NCI-H82 treated with DMSO at 0.1 percent for 48 hours (cell line): Measurements from ENCODE around the gene ALOX5AP.

Experiments
- DNase-seq: peaks from one replicate; lab custom pipeline; 2025; ENCODE audit not compliant: unreplicated experiment; lab: John Stamatoyannopoulos, UW

The ALOX5AP gene

DNA sequence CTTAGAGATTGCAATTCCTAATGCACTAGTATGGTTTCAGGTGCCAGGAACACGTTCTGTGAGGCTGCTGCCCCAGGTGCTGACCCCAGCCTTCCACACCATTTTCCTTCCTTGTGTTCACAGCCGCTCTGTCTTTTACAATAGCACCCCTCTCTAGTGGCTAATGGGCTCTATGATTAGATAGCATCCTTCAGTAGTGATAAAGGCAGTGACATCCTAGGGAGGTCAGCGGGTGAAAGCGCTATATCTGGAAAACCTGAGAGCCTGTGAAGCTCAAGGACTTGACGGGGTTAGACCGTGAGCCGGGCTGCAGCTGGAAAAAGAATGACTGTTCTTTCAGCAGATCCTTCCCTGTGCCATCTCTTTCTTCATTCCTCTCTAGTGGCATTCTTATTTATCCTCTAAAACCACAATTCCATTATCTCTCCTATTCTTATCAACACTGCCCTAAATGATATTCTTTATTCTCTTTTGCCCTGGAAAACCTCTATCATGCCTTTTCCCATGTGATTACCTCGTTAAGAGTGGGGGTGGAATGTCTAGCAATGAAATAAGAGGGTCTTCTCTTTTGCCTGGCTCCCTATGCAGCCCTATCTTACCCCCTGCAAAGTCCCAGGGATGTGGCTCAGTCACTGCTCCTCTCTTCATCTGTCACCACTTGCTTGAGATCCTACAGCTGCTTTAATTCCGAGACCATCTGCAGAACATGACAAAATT, 21.8 kb downstream of the ALOX5AP start:
- DNase-seq, result no peak

DNA sequence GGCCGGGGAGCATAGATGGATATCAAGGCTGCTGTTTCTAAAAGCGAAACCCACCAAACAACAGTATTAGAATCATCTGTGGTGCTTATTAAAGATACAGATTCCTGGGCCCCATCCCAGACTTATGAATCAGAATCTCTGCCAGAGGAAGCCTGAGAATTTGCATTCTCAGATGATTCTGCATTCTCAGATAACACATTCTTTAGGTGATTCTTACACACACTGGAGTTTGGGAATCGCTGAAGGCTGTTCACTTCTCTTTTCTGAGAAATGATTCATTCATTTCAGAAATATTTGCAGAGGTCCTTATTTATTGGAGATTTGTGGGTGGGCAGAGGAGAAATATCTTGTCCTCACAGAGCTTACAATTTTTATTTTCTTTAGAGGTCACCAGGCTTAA, 24.4 kb downstream of the ALOX5AP start:
- no peak for DNase-seq

DNA sequence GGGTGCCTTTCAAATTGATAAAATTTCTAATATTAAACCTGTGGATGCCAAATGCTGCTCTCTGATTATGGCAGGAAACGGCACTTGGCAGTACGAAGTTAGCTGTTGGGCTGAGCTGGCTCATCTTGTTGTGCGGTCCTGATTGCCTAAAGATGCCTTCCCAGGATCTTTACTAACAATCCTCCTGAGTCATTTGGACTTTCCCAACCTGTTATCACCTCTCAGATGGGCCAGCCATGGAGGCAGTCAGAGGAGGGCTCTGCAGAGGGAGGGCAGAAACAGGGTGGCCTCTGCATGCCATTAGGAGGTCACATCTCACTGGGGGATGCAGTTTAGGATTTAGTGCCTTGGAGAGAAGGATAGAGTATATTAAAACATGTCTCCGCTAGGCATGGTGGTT, 27.3 kb downstream of the ALOX5AP start:
- no peak for DNase-seq

DNA sequence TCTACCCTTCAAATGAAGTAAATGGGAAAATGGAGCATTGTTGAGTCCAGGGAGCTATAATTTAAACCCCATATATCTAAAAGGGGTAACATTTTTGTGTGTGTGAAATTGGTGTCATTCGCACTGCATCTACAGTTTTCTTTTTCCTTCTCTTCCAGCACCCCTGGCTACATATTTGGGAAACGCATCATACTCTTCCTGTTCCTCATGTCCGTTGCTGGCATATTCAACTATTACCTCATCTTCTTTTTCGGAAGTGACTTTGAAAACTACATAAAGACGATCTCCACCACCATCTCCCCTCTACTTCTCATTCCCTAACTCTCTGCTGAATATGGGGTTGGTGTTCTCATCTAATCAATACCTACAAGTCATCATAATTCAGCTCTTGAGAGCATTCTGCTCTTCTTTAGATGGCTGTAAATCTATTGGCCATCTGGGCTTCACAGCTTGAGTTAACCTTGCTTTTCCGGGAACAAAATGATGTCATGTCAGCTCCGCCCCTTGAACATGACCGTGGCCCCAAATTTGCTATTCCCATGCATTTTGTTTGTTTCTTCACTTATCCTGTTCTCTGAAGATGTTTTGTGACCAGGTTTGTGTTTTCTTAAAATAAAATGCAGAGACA, 28.6 kb downstream of the ALOX5AP start:
- no peak for DNase-seq

DNA sequence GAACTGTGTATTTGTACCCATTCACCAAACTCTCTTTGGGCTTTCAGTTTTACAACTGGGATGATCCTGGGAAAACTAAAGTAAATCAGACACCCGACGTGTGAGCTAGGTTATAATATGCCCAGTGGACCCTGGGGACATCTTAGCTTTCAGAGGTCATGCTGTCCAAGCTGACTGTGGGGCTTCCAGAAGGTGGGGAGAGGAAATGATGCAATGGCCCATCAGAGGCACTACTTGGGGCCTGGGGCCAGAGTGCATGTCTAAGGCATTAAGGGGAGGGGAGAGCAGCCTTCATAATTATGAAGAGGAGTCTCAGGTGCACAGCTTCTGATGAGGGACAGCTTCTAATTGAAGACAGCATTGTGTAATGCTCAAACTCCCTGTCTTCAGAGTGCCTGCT, 30.9 kb downstream of the ALOX5AP start:
- DNase-seq, result no peak

DNA sequence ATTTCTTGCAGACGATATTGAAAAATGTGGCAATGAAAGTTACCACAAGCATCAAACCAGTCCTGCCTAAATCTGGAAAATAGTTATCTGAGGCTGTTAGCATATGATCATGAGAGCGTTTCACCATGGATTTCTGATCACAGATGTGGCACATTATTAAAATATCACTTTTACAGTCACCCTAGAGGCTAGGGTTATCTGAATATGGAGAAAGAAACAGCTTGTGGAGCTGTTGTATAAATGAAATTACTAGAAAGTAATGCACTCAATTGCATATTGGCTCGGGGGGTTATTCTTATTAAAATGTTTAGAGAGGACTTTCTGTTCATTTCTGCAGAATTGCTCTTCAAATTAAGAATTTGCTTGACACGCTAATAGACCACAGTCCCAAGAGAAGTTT, 35.6 kb downstream of the ALOX5AP start:
- DNase-seq, result no peak

DNA sequence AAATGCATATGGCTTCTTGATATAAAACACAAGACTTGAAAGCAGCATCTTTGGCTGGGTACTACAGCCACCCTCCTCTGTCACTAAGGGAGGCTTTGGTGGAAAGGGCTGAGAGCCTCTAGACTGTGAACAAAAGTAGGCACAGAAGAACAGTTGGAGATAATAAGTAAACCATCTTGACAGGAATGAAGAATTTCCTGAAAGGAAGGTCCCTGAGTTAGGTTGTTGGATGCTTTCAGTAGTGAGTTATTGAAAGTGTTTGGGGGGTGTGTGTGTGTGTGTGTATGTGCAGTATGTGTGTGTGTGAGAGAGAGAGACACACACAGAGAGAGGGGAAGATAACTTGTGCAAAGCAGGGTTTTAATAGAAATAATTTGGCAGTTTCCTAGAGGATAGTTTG, 38.2 kb downstream of the ALOX5AP start:
- DNase-seq, result no peak

DNA sequence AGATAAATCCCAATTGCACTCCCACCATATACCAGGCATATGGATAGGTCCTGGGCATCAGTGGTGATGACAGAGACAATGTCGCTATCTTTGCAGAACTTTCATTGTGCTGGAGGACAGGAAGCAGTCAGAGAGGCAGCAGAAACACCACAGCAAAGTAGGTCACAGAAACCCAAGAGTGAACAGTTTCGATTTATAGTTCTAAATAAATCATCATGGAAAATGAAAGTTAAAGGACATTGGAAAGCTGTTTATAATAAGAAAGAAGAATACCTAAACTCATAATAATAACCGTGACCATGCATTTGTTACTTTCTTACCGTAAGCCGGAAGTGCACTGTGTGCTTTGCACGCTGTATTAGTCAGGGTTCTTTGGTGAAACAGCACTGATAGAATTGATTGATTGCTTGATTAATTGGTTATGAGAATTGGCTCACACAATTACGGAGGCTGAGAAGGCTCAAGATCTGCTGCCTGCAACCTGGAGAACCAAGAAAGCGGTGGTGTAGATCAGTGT, 38.9 kb downstream of the ALOX5AP start:
- no peak for DNase-seq

DNA sequence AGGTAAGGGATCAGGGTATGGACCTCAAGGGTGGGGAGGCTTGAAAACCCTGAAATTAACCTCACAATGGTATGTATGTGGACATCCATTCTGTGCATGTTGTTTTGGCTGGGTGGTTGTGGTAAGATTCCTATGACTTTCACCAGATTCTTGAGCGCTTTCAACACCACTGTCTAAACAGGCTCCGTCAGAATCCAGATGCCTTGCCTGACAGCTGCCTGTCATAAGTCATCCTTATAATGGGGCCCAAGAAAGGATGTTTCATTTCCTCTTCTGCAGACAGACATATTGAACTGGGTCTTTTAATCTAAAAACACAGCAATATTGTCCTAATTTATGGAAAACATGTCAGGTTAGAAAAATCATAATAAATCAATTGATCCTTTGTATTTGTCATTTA, 41.3 kb downstream of the ALOX5AP start:
- DNase-seq, result no peak

DNA sequence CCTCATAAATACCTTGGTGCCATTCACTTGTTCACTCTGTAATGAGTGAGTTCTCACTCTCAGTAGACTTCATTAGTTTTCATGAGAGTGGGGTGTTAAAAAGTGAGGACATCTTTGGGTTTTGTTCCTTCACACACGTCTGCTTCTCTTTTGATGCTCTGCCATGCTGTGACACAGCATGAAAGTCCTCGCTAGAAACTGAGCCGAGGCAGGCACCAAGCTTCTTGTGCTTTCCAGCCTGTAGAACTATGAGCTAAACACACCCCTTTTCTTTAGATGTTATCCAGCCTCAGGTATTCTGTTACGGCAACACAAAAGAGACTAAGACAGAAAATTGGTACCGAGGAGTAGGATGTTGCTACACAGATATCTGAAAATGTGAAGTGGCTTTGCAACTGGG, 43.7 kb downstream of the ALOX5AP start:
- no peak for DNase-seq

DNA sequence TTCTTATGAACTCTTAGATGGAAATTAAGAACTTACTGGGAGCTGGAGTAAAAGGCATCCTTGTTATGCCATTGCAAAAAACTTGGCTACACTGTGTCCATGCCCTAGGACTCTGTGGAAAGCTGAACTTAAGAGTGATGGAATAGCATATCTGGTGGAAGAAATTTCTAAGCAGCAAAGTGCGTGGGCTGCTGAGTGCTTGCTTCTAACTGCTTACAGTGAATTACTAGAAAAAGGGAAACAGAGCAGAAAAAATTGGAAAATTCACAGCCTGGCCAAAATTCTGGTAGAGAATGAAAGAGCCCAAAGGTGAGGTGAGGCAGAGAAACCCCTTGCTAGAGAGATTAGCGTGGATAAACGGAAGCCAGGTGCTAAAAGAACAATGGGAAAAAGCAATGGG, 44.3 kb downstream of the ALOX5AP start:
- DNase-seq, result no peak

DNA sequence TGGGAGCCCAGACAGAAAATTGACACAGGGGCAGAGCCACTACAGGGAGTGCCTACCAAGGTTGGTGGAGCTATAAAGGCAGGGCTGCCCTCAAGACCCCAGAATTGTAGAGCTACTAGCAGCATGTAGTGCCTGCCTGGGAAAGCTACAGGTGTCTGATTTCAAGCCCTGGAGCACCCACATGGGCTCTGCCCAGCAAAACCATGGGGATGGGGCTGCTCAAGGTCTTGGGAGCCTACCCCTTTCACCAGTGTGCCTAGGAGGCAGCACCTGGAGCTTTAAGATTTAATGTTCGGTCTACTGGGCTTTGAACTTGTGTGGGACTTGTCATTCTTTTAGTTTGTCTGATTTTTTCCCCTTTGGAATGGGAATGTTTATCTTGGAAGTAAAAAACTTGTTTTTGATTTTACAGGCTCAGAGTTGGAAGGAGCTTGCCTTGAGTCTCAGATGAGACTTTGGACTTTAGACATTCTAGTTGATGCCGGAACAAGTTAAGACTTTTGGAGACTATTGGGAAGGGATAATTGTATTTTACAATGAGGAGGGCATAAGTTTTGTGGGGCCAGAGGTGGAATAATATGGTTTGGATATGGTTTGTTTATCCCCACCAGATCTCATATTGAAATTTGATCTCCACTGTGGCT, 45.1 kb downstream of the ALOX5AP start:
- no peak for DNase-seq

DNA sequence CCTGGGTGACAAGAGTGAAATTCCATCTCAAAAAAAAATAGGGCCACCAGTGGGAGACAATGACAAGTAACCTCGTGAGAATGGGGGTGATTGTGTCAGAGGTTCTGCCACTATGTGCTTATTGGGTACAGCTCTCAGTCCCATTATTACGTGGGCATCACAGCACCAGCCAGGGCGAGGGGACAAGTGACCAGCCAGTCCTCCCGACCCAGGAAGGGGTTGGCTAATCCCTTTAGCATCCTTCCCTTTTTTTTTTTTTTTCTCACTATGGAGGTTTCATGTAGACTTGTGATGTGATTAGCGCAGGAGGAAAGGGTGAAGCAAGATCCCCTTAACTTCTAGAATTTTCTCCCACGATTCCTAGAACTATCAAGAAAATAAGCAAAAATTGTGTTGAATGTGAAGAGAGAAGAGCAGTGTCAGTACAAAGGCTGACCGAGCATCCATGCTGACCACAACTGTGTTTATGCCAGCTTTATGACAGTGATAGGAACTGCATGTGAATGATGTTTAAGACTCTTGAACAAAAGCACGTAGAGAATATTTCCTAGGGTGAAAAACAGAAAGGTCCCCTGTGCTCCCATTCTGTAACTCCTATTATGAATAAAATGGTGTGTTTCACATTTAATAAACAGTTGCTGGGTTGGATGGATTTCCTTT, 50.0 kb downstream of the ALOX5AP start:
- DNase-seq, result no peak

DNA sequence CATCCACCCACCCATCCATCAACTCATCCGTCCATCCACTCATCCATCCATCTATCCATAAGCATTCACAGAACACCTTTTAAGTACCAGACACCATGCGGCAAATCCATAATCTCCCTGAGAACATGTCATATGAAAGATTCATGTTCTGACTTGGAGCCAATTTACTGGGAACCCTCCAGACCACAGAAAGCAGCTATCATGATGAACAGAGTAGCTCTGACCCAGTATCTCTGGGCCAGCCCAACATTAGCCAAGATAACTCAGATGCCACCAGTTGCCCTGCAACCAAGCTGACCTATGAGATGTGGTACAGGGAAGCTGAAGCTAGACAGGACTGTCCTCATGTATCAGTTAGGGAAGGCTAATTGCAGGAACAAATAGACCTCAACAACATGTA, 51.3 kb downstream of the ALOX5AP start:
- no peak for DNase-seq

DNA sequence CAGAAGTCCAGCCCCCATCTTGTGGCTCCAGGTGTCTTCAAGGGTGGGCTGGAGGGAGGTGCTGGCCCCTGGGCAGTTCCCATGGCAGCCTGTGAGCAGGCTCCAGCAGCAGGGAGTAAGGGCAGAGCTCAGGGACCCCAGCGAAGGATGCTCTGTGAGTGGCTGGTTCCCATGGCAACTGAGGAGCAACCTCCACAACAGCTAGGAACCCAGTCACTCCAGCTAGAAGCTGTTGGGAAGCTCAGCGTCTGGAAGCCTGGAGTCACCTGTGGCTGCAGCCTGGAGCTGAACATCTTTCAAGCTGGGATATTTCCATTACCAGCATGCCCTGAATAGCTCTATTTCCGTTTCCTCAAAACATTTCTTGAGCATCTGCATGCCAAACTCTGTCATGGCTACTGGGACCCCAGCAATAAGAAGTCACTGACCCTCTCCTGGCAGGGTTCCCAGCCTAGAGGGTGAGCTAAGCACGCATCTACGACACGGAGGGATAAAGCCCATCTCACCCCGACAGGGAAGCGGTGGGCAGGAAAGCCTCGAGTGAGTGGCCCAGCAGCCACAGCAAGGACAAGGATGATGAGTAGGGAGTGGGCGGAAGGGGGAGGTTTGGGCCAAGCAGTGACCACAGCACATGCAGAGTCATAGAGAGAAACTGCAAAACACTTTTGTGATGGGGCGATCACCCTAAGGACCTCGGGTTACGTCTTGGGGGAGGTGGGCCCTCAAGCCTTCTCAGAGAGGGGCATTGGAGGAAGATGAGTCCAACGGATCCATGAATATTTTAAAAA, 52.6 kb downstream of the ALOX5AP start:
- no peak for DNase-seq

DNA sequence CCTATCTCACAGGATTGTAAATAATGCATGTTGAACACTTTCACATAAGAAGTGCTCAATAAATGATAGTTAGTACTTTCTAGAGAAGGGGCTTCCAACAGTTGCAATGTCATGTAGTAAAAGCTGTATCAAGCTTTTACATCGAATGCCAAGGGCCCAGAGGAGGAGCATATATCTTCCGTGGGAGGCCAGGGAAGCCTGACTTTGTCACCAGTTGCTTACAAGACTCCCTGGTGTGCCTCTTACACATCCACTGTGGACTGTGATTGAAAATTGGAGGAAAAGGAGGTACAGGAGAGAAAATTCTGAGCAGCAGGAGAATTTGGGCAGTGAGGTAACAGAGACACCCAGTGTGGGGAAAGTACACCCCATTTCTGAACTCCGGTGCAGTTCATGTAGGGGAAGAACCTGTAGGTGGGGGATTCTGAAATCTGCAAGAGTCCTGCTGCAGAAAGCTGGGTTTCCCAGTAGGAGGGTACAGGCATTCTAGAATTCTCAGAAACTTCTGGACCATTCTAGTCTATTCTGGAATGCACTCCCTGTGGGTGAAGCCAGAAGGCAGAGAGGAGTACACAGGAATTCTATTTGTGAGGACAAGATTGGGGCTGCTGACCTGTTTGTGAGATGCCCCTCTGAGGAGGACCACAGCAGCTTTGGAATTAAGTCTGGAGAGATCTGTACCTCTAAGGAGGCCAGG, 54.0 kb downstream of the ALOX5AP start:
- no peak for DNase-seq

DNA sequence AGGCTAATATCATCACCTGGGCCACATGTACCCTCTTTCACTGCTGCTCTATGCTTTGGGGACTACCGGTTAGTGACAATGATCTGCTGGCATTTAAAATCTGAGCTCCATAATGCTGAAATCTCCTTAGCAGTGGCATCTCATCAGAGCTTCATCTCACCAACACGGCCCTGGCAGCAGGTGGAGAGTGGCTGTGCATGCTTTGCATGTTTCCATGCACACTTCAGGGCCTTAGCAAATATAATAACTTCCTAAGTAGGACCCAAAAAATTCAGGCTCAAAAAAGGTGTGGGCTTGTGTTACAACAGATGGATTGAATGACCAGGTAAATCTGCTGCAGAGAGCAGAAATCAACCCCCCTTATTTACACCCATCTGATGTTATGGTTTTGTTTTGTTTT, 55.2 kb downstream of the ALOX5AP start:
- DNase-seq, result no peak

DNA sequence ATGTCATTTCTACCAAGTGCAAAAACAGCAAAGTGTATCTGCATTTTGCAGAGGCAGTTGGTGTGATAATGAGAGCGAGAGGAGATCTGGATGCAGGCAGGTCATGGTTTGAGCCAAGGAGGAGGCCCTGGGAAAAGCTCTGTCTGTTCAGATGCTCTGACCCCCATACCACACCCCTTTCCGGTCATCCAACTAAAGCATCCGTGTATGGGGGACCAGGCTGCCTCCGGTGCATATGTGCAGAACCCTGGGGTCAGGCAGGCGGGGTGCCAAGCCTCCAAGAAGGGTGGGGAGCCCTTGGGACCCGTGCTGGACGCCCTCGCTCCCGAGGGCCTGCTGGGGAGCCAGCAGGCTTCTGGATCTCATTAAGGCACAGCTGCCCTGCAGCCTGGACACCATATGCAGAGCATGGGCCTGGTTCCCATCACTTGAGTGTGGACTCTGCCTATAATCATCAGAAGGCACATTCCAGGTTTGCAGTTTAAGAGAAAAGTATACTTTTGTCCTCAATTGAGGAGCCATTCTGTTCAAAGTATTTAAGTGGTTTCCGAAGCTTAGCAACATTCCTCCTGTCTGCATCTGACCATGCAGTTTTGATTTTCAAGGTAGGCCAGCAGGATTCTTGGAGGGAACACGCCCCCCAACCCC, 56.1 kb downstream of the ALOX5AP start:
- DNase-seq, result no peak

DNA sequence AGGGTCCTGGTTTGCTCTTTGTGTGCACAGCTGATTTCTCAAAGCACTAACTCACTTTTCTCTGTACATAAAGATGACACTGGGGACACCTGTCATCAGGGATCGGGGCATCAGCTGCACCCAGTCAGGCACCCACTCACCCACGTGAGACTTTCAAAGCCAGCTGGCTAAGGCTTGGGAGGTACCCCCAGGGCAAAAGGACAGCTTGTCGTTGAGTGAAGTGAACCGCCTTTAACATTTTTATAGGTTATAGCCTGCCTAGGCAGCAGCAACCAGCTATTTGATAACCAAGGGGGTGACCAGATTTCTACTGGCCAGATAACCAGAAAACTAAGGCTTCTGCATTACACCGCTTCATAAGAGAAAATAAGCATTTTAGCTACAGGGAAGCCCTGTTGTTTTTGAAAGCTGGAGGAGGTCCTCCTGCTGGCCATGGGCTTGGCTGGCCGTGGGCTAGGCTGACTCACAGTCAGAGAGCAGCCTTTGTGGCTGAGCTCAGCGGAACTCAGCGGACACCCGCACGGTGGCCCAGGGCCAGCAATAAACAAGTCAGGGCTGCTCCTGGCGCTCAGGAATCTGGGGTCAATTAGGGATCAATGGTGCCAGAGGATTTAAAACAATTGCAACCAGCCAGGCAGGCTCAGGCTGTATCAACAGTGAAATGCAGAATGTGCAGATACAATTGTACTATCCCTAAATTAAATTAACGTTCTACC, 57.1 kb downstream of the ALOX5AP start:
- no peak for DNase-seq
